CD4-positive, alpha-beta T cell treated with Interleukin-21 for 1 hour (primary cell): Measurements from ENCODE around the gene C2orf76.

Source experiments
- DNase-seq: peaks from one replicate; pipeline ENCODE4 v3.0.0-alpha.2; 2020

Gene C2orf76

DNA sequence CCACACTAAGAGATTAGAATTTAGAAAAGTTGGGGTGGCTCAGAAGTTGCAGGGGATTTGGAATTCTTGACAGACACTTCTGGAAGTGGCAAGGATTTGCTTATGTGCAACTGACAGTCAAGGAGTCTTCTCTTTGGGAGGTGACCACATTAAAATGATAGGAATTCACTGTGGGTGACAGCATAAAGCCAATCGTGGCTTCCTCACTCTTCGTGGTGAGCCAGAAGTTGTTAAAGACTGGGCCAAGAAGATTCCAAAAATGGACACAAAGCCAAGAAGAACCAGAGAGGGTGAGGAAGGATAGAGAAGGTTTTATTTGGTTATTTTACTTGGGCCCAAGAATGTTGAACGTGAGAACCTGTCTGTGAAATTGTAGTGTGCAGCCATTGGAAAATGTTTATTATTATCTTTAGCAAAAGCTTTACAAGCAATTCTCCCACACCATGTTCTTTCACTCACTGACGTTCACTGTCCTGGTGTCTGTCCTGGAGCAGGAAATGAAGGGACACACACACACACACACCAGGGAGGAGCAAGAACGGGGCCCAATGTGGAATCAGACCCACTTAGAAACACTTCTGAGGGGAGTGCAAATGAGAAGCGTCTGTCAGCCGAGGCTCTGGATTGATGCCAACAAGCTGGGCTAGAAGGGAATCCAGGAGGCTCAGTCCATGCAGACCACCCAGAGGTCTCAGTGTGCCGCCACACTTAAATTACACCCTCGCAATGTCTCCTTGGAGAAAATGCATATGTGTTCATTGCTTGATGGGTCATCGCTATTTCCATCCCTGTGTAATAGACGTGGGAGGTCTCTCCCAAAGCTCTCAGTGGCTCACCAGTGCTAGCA, 105.8 kb downstream of the C2orf76 start:
- DNase-seq, result no peak

DNA sequence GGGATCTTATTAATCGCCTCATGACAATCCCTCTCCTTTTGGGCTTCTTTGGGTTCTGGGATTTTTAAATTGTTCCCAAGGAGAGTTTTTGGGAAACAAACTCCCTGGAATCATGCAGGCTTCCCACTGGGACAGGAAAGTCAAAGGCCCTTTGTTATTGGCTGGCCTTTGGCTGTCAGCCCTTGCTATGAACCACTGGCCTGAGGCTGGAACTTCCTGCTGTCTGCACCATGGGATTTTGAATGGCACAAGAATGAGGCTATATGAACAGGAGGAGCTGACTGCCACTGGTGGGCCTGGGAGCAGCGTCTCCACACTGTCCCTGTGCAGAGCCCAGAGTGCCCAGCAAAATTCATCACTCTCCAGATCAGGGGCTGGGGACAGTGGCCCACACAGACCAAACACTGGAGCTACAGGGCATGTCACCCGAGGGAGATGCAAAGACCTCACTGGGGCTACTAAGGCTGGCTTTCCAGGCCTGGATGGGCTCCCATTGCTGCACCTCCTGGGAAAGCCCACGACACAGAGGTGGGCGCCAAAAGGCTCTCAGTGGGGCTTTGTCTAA, 107.3 kb downstream of the C2orf76 start:
- DNase-seq, result no peak

DNA sequence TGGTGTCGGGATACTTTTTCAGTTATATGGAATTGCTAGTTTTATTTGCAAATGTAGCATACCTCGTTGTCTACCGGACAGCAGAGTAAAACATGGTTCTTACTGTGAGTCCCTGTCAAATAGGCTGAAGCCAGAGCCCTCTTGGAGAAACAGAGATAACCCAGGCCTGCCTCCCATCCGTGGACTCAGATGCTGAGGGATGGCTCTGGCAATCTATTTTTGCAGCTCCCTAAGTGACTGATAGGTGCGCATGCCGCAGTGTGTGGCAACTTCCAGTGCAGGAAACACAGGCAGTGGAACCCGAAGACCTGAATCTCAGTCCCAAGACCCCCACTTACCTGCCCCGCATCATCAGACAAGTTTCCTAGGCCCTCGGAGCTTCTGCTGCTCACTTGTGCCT, 109.4 kb downstream of the C2orf76 start:
- DNase-seq, result no peak

DNA sequence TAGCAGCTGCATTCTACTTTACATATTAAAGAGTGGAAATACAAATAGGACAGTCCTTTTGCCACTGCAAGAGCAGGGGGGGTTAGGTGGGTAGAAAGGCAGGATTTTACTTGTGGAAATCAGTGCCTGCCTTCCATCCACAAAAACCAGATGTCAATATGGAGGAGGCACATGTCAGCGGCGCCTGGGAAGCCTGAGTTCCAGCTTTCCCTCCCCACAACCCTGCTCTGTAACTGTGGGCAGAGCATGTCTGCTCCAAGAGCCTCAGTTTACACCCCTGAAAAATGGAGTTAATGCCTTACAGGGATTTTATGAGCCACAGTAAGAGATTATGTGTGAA, 110.1 kb downstream of the C2orf76 start:
- DNase-seq, result no peak

DNA sequence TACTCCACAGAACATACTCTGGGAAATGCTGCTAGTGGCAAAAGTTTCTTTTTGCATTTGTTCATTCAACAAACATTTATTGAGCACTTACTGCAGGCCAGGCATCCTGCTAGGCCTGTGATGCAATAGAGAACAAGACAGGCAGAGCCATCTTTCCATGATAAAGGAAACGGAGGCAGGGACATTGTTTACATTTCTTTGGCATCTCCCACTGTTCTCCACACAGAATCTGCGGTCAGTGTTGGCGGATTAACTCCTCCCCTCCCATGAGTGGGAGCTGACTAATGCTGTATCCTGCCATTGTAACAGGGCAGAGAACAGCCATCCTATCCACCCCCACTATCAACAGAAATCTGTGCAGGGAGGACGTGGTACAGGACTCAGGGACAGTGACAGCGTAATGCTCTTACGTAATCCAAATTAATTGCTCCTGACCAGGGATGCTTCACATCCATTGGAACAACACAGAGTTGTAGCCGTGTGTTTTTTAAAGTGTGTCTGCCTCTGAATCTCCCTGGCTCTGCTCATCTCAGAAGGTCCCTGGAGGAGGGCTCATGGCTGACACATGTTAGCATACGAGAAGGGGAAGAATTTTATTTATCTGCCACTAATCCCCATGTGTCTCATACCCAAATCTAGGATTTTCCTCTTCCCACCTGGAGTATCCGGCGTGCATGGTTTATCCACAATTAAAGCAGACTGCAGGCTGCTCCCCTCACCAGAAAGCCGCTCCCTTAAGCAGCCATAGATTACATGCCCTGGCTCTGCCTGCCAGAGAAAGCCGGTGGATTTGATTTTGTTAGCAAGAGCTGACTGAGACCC, 110.7 kb downstream of the C2orf76 start:
- DNase-seq, result no peak

DNA sequence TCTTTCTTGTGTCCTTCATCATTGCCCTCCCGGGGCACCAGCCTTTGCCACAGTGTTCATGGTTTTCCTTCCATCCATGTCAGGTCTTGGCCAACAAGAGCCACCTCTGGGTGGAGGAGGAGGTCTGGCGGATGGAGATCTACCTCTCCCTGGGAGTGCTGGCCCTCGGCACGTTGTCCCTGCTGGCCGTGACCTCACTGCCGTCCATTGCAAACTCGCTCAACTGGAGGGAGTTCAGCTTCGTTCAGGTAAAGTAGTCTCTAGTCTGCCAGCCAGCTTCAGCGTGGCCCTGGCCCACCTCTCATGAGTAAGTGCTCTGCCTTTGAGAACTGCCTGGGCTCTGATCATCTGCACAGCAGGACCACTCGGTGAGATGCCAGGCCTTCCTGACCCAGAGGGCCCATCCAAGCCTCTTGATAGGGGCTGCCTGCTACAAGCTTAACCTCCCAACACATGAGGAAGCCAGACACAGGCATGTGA, 112.0 kb downstream of the C2orf76 start:
- DNase-seq, result no peak

DNA sequence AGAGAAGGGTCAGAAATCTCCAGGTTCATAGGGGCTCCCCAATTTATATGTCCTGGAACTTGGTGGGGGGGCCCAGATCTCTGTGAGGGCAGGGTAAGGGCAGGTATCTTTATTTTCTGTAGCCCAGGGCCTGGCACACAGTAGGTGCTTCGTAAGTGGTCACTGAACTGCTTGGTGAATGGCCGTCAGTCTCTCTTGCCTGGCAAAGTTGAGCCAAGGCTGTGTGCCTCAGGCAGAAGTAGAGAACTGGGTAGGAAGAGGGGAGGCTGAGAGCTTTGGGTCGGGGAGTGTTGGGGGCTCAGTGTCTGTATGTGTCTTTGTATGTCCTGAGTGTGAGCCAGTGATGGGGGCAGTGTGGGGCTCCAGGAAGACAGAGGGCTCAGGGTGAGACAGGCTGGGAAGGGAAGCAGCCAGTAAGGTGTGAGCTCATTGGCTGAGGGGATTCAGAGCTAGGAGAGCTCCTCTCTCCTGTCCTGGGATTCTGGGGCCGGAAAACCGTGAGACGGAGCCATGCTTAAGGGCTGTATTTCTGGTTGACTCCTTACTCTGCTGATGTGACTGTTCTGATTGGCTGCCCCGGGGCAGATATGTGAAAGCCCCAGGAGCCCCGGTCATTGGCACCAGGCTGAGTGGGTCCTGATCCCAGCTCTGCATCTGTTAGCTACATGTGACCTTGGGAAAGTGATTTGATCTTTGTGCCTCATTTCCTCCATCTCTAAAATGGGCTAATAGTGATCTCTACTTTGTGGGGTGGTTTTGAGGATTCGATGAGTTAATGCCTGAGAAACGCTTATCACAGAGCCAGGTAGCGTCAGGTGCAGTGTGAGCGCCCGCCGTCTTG, 112.7 kb downstream of the C2orf76 start:
- no peak for DNase-seq

DNA sequence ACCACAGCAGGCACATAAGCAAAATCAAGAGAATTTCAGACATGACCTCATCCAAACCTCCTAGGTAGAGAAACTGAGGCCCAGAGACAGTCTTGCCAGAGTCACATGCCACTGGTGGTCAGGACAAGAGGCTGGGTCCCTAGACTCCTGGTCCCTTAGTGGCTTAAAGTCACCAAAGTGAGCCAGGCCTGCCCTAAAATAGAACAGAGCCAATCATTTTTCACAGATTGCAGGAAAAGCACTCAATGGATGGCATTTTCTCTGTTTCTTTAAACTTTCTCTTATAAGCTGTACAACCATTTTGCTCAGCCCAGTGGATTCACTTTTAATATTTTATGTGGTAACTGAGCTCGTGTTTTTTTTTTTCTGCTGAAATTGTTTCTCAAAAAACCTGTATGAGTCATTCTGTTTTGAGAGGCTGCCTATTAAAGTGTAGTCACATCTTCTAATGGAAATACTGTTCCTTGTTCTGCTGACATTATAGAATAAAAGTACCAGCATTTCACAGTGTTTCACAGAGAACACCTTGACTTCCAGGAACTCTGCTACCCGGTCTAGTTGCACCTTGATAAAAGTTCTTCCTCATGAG, 113.4 kb downstream of the C2orf76 start:
- no peak for DNase-seq
